T-helper 1 cell treated with Interleukin-12 subunit alpha and Interleukin-12 subunit beta and Interleukin-4 antibody, amounts not matched to agents 30 μg/mL and 1 μg/mL, for 36 hours (primary cell): ENCODE data around the gene CA5A.
A peak's percentile ranks its signal among the peaks of the same experiment; 100 is the strongest.
"Not testable (repeated sequence)": the region's sequence is repeated elsewhere in the genome, so short reads cannot be mapped to it uniquely, and the experiment has no call there.

Source experiments
- H3K27ac Mint-ChIP-seq: one replicate; pipeline ENCODE4 v1.8.0; 2021; ENCODE audit warnings: mild to moderate bottlenecking, mixed read lengths
- H3K27me3 Mint-ChIP-seq: one replicate; pipeline ENCODE4 v1.8.0; 2021; ENCODE audit warnings: low read depth, mixed read lengths
- H3K36me3 Mint-ChIP-seq: one replicate; pipeline ENCODE4 v1.8.0; 2021; ENCODE audit warnings: low read depth, mixed read lengths
- H3K4me1 Mint-ChIP-seq: one replicate; pipeline ENCODE4 v1.8.0; 2021; ENCODE audit warnings: low read depth, mixed read lengths
- H3K4me3 Mint-ChIP-seq: one replicate; pipeline ENCODE4 v1.8.0; 2021; ENCODE audit warnings: mild to moderate bottlenecking, moderate library complexity, mixed read lengths
- H3K9me3 Mint-ChIP-seq: one replicate; pipeline ENCODE4 v1.8.0; 2021; ENCODE audit warnings: mixed read lengths

The CA5A gene

GRCh38 chr16:87947356-87948118, 11.2 kb upstream of the CA5A start:
- H3K36me3 Mint-ChIP-seq, result peaks cover 5% of the 10 kb centered on the region
- peak overlapping the region; percentile 88 for H3K27ac Mint-ChIP-seq
- H3K4me3 Mint-ChIP-seq, result peak overlapping the region; percentile 64
- H3K27me3 Mint-ChIP-seq, result no peaks in the 10 kb centered on the region
- H3K4me1 Mint-ChIP-seq, result peaks cover 20% of the 10 kb centered on the region
- H3K9me3 Mint-ChIP-seq, result no peaks in the 10 kb centered on the region

GRCh38 chr16:87946596-87947347, 10.4 kb upstream of the CA5A start:
- no peaks in the 10 kb centered on the region for H3K27me3 Mint-ChIP-seq
- H3K9me3 Mint-ChIP-seq, result no peaks in the 10 kb centered on the region
- H3K27ac Mint-ChIP-seq, result no peak overlapping the region
- H3K4me3 Mint-ChIP-seq, result no peak overlapping the region
- H3K36me3 Mint-ChIP-seq, result peaks cover 1% of the 10 kb centered on the region
- peaks cover 15% of the 10 kb centered on the region for H3K4me1 Mint-ChIP-seq

- no peaks in the 10 kb centered on the region for H3K9me3 Mint-ChIP-seq
- H3K36me3 Mint-ChIP-seq, result peaks cover 1% of the 10 kb centered on the region
- H3K4me1 Mint-ChIP-seq, result peaks cover 15% of the 10 kb centered on the region
- H3K27ac Mint-ChIP-seq, result no peak overlapping the region
- H3K4me3 Mint-ChIP-seq, result no peak overlapping the region
- no peaks in the 10 kb centered on the region for H3K27me3 Mint-ChIP-seq
Observed at GRCh38 chr16:87945351-87946042, 9.2 kb upstream of the CA5A start.

DNA sequence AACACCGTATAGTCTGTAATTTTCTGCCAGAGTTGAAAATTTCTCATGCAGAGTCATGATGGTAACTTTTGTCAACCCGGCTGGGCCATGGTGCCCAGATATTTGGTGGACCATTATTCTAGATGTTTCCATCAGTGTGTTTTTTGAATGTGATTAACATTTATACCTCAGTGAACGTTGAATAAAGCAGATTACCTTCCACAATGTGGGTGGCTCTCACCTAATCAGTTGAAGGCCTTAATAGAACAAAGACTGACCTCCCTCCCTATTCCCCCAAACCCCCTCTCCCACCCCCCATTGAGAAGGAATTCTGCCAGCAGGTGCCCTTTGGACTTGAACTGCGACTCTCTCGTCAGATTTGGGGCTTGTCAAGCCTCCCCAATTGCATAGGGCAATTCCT, 6.4 kb upstream of the CA5A start:
- no peak overlapping the region for H3K4me3 Mint-ChIP-seq
- H3K27ac Mint-ChIP-seq, result no peak overlapping the region
- H3K27me3 Mint-ChIP-seq, result peaks cover 4% of the 10 kb centered on the region
- no peaks in the 10 kb centered on the region for H3K9me3 Mint-ChIP-seq
- peaks cover 5% of the 10 kb centered on the region for H3K4me1 Mint-ChIP-seq
- H3K36me3 Mint-ChIP-seq, result no peaks in the 10 kb centered on the region

- Mint-ChIP-seq H3K27ac (no peak overlapping the region), H3K4me1 (no peaks in the 10 kb centered on the region), H3K4me3 (no peak overlapping the region), H3K36me3 (no peaks in the 10 kb centered on the region), H3K9me3 (no peaks in the 10 kb centered on the region), H3K27me3 (peaks cover 4% of the 10 kb centered on the region)
Observed at GRCh38 chr16:87939562-87940423, 3.5 kb upstream of the CA5A start.

GRCh38 chr16:87938412-87938949, 2.2 kb upstream of the CA5A start:
- Mint-ChIP-seq H3K27ac (no peak overlapping the region), H3K27me3 (peaks cover 4% of the 10 kb centered on the region), H3K4me3 (no peak overlapping the region), H3K4me1 (no peaks in the 10 kb centered on the region), H3K36me3 (no peaks in the 10 kb centered on the region), H3K9me3 (no peaks in the 10 kb centered on the region)

- not testable (repeated sequence) for H3K27ac Mint-ChIP-seq, H3K4me1 Mint-ChIP-seq, H3K9me3 Mint-ChIP-seq, H3K4me3 Mint-ChIP-seq, H3K36me3 Mint-ChIP-seq, H3K27me3 Mint-ChIP-seq
Observed at GRCh38 chr16:87937231-87937542, 858 bp upstream of the CA5A start.

GRCh38 chr16:87936016-87936374, 334 bp downstream of the CA5A start:
- not testable (repeated sequence) for H3K27ac Mint-ChIP-seq, H3K4me3 Mint-ChIP-seq

GRCh38 chr16:87934752-87935425, 1.4 kb downstream of the CA5A start:
- H3K9me3 Mint-ChIP-seq, H3K27ac Mint-ChIP-seq: not testable (repeated sequence)

More at GRCh38 chr16:87936016-87936374, 334 bp downstream of the CA5A start:
- H3K27me3 Mint-ChIP-seq, H3K9me3 Mint-ChIP-seq, H3K36me3 Mint-ChIP-seq, H3K4me1 Mint-ChIP-seq: not testable (repeated sequence)

GRCh38 chr16:87933140-87933495, 3.2 kb downstream of the CA5A start:
- no peaks in the 10 kb centered on the region for H3K4me1 Mint-ChIP-seq

More at GRCh38 chr16:87934752-87935425, 1.4 kb downstream of the CA5A start:
- H3K27me3 Mint-ChIP-seq, H3K36me3 Mint-ChIP-seq, H3K4me3 Mint-ChIP-seq, H3K4me1 Mint-ChIP-seq: not testable (repeated sequence)

DNA sequence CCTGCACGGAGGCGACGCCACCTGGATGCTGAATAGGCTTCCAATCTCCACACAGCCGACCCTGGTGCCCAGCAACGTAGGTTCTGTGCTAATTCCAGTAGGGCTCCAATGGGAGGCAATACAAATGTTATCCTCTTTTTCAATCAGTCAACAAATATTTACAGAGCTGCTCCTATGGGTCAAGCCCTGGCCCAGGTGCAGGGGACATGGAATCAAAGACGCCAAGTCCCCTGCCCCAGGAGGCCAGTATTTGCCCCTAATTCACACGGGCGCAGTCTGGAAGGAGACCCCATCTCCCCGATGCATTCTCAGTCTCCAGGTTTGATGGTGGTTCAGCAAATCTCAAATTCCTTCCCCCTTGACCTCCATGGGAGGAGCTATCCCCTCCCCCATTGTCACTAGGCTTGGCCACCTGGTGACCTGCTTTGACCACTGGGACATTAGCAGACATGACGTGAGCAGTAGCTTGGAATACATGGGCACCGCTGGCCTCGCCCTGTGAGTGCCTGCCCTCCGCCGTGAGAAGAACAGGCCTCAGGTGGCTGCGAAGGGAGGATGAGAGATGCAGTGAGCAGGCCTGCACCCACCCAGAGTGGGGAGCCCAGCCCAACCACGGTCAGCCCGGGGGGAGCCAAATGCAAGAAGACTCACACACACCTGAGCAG, 3.7 kb downstream of the CA5A start:
- H3K4me3 Mint-ChIP-seq, H3K36me3 Mint-ChIP-seq, H3K4me1 Mint-ChIP-seq, H3K27me3 Mint-ChIP-seq, H3K27ac Mint-ChIP-seq, H3K9me3 Mint-ChIP-seq: not testable (repeated sequence)

More at GRCh38 chr16:87933140-87933495, 3.2 kb downstream of the CA5A start:
- H3K36me3 Mint-ChIP-seq, result no peaks in the 10 kb centered on the region
- no peaks in the 10 kb centered on the region for H3K27me3 Mint-ChIP-seq
- H3K9me3 Mint-ChIP-seq, result no peaks in the 10 kb centered on the region
- H3K4me3 Mint-ChIP-seq, result no peak overlapping the region
- no peak overlapping the region for H3K27ac Mint-ChIP-seq

- Mint-ChIP-seq H3K36me3 (no peaks in the 10 kb centered on the region), H3K4me1 (peaks cover 1% of the 10 kb centered on the region), H3K4me3 (no peak overlapping the region), H3K27me3 (peaks cover 3% of the 10 kb centered on the region), H3K27ac (no peak overlapping the region), H3K9me3 (no peaks in the 10 kb centered on the region)
Observed at GRCh38 chr16:87931504-87931903, 4.8 kb downstream of the CA5A start.

- Mint-ChIP-seq H3K36me3 (no peaks in the 10 kb centered on the region), H3K4me1 (peaks cover 5% of the 10 kb centered on the region), H3K4me3 (no peak overlapping the region), H3K27ac (no peak overlapping the region), H3K9me3 (no peaks in the 10 kb centered on the region), H3K27me3 (peaks cover 7% of the 10 kb centered on the region)
Observed at GRCh38 chr16:87930456-87930855, 5.9 kb downstream of the CA5A start.
